GM13976 (cell line): ENCODE data around the gene COL13A1.
A peak's percentile ranks its signal among the peaks of the same experiment; 100 is the strongest.

Experiments used
- DNase-seq: peaks from one replicate; pipeline ENCODE4 v3.0.0; 2012; ENCODE audit warnings: low spot score
- in situ Hi-C: fragments of 300-500 bp; cut with MboI; formaldehyde crosslinking; loops from one replicate; pipeline ENCODE4 v1.12.0; 2022; ENCODE audit warnings: low sequenced_read_pairs, mixed read lengths, inconsistent platforms; ENCODE audit not compliant: unreplicated experiment
- TF ChIP-seq, protein P1 (sequence below): IDR thresholded peaks from 2 replicates; pipeline ENCODE4 v1.5.1; 2012; ENCODE audit warnings: borderline replicate concordance, mild to moderate bottlenecking; ENCODE audit not compliant: insufficient read depth; ENCODE audit errors: extremely low read depth, missing control alignments, control extremely low read depth

The COL13A1 gene

GRCh38 chr10:69959911-69960310 is 158.2 kb downstream of the COL13A1 start:
- DNase-seq = no peak
- TF ChIP-seq, protein P1, sequence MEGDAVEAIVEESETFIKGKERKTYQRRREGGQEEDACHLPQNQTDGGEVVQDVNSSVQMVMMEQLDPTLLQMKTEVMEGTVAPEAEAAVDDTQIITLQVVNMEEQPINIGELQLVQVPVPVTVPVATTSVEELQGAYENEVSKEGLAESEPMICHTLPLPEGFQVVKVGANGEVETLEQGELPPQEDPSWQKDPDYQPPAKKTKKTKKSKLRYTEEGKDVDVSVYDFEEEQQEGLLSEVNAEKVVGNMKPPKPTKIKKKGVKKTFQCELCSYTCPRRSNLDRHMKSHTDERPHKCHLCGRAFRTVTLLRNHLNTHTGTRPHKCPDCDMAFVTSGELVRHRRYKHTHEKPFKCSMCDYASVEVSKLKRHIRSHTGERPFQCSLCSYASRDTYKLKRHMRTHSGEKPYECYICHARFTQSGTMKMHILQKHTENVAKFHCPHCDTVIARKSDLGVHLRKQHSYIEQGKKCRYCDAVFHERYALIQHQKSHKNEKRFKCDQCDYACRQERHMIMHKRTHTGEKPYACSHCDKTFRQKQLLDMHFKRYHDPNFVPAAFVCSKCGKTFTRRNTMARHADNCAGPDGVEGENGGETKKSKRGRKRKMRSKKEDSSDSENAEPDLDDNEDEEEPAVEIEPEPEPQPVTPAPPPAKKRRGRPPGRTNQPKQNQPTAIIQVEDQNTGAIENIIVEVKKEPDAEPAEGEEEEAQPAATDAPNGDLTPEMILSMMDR = no peak
- in situ Hi-C loops = no loop called here

GRCh38 chr10:69960606-69960987 is 158.9 kb downstream of the COL13A1 start:
- no peak for DNase-seq
- TF ChIP-seq, protein P1 = no peak
- in situ Hi-C loops = no loop called here

DNA sequence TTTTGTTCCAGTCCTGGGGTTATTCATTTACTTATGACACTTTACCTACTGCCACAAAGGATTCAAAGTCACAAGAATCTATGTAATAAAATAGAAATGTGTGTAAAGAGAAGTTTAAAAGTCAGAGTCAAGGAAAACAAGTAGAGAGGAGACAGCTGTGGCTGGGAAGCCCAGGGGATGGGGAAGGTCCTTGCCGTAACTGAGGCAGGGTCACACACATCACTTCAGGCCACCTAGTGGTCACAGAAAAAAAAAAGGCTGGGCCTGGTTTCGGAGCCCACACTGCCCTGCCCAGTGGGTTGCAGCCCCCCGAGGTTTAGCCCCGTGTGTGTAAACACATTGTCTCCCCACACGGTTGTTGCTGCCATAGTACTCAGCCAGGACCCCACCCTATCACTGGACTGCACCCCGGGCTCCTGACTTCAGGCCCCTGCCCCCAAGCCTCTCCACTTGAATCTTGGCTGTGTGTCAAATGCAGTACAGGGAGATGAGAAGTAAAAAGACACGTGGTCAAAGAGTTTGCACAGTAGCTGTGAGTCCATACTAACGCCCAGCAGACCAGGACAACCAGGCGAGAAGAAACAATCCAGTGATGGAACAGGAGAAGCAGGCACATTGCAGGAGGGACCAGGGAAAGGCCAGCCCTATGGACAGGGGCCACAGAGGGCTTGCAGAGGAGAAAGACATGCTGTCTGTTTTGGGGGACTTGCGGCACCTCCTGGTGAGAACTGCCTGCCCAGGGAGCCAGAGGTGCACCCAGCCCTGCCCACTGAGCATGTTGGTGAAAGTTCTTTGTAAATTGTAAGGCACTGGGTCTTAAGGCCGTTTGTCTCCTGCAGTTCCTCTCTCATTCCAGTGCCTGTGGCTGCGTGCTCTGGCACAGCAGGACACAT is 159.5 kb downstream of the COL13A1 start:
- TF ChIP-seq, protein P1 = no peak
- DNase-seq = peak; percentile 27

DNA sequence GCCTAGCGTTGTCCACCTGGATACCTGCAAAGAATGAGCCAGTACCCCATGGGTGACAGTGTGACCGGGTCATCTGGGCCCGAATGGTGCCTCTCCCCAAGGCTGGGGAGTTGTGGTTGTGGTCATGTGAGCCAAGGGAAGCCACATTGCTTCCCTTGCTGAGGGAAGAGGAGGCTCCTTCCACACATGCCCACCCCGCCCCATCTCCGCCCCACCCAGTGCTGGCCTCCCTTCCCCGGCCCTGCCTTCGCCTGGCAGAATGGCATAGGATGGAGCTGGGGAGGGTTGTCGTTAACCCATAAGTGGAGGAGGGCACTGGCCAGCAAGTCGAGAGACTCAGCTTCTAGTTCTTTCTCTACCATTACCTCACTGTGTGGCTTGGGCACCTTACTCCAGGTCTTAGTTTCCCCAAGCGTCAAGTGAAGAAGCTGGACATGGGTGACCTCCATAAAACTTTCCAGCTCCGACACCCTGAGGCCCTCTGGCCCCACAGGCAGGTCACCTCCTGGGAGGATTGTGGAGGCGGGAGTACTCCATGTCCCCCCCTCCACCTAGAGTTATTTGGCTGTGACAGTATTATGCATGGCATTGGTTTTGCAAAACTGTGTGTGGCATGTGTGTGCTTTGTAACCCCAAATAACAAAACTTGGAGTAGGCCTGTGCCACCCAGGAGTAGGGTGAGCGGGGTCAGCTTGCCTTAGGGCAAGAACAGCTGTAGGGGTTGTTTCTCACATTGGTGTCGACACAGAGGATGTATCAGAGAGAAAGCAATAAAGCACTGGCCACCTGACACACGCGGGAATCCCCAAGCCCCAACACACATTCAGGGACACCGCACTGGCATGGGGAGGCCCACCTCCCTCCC is 160.4 kb downstream of the COL13A1 start:
- TF ChIP-seq, protein P1 = no peak
- in situ Hi-C loops = no loop called here
- peak; percentile 11 for DNase-seq

More for the DNA sequence above, 159.5 kb downstream of the COL13A1 start:
- in situ Hi-C loops = no loop called here

DNA sequence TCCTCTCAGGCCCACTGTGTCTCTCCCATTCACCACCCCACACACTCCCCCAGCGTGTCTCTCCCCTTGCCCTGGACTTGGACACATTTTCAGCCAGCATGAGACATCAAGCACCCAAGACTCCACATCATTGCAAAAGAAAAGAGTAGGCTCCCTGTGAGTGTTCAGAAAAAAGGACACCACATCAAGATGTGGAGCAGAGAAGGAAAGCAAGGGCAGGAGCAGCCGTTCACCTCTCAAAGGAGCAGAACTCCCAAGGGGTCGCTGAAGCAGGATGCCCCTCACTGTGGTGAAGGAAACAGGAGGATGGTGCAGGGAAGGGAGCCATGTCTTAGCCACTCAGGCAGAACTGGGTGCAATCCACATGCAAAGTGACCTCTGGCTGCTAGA is 161.0 kb downstream of the COL13A1 start:
- TF ChIP-seq, protein P1 = no peak
- in situ Hi-C loops = no loop called here
- peak; percentile 6 for DNase-seq

- in situ Hi-C loops = no loop called here
- DNase-seq = peak; percentile 12
- TF ChIP-seq, protein P1 = no peak
These were observed 161.6 kb downstream of the COL13A1 start for GRCh38 chr10:69963178-69963834.
